Measurements from ENCODE around the gene NUDT4.

DNA sequence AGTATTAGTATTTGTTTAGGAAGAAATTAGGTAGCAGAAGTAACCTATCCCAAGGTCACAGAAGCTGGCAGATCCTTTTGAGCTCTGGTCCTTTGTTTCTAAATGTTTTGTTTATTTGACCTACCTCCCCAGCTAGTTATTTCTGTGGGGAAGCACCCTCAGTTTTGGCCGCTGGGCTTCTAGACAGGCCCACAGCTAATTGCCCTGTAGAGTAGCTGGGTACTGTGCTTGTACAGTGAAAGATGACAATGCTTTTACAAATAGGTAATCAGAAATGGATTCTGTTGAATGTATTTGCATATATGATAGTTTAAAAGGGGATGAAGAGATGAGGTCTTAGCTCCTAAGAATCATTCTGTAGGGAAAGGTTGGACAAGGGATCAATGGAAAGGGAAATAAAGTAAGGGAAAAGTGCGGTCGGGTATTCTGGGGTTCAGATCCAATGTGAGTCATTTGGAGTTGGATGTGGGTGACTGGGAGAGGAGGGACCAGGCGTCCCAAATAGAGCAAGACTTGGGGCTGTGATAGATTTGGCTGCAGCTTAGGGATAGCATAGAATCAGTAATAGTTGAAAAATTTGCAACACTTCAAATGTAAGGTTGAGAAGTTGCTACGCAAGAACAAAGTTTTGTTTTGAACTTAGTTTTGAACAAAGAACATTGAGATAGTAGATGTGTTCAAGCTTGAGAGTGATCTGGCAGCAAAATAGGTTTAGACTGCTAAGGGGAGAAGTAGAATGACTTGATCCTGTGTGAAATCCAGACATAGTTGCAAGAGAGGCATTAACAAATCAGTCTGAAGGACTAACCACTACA lies 3.6 kb downstream of the NUDT4 start:
- TF ChIP-seq, protein P1, sequence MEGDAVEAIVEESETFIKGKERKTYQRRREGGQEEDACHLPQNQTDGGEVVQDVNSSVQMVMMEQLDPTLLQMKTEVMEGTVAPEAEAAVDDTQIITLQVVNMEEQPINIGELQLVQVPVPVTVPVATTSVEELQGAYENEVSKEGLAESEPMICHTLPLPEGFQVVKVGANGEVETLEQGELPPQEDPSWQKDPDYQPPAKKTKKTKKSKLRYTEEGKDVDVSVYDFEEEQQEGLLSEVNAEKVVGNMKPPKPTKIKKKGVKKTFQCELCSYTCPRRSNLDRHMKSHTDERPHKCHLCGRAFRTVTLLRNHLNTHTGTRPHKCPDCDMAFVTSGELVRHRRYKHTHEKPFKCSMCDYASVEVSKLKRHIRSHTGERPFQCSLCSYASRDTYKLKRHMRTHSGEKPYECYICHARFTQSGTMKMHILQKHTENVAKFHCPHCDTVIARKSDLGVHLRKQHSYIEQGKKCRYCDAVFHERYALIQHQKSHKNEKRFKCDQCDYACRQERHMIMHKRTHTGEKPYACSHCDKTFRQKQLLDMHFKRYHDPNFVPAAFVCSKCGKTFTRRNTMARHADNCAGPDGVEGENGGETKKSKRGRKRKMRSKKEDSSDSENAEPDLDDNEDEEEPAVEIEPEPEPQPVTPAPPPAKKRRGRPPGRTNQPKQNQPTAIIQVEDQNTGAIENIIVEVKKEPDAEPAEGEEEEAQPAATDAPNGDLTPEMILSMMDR (IDR thresholded peaks at IDR 0.05; ENCODE audit: control extremely low read depth in 1 of 3, insufficient read depth in 1 of 3, low read depth in 1 of 3, low read length in 3 of 3) = no peak
- TF ChIP-seq, protein P2, sequence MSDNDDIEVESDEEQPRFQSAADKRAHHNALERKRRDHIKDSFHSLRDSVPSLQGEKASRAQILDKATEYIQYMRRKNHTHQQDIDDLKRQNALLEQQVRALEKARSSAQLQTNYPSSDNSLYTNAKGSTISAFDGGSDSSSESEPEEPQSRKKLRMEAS (IDR thresholded peaks at IDR 0.05) = no peak
- TF ChIP-seq EZH2 (IDR thresholded peaks at IDR 0.05; ENCODE audit: low read depth, low read length, severe bottlenecking) = no peak
- TF ChIP-seq ZNF274 (IDR thresholded peaks at IDR 0.05; ENCODE audit: borderline replicate concordance, extremely low read depth, low read length) = no peak

Measured in H1 (cell line).